ENCODE data around the gene RHOC.

RHOC gene

GRCh38 chr1:112703706-112704105 lies 3.2 kb downstream of the RHOC start:
- Histone ChIP-seq H3K9me3 (ENCODE audit: control insufficient read depth in 5 of 5, low read length in 5 of 5) (no peaks in the 10 kb centered on the region), H3K9ac (ENCODE audit: low read length in 5 of 5) (peak overlapping the region in 2 of 5 donors; percentile 43 to 92), H3K4me3 (ENCODE audit: low read depth in 1 of 5, low read length in 5 of 5) (peak overlapping the region in 2 of 5 donors; percentile 82 to 89), H3K27ac (ENCODE audit: low read depth, low read length) (peak overlapping the region; percentile 91), H3K4me1 (ENCODE audit: control insufficient read depth in 5 of 5, insufficient read depth in 5 of 5, low read length in 5 of 5) (peaks cover 19 to 87% (median 75%) of the 10 kb centered on the region in 5 donors), H3K36me3 (ENCODE audit: control insufficient read depth in 5 of 5, insufficient read depth in 5 of 5, low read length in 5 of 5) (peaks cover 0 to 47% (median 35%) of the 10 kb centered on the region in 5 donors), H3K27me3 (ENCODE audit: control insufficient read depth in 5 of 5, insufficient read depth in 4 of 5, low read length in 5 of 5) (peaks cover 0 to 3% (median 0%) of the 10 kb centered on the region in 5 donors)

GRCh38 chr1:112702420-112703261 lies 4.3 kb downstream of the RHOC start:
- Histone ChIP-seq H3K4me3 (ENCODE audit: low read depth in 1 of 5, low read length in 5 of 5) (no peak overlapping the region), H3K9ac (ENCODE audit: low read length in 5 of 5) (peak overlapping the region in 1 of 5 donors; percentile 19), H3K27ac (ENCODE audit: low read depth, low read length) (peak overlapping the region; percentile 91), H3K36me3 (ENCODE audit: control insufficient read depth in 5 of 5, insufficient read depth in 5 of 5, low read length in 5 of 5) (peaks cover 0 to 56% (median 45%) of the 10 kb centered on the region in 5 donors), H3K27me3 (ENCODE audit: control insufficient read depth in 5 of 5, insufficient read depth in 4 of 5, low read length in 5 of 5) (peaks cover 0 to 3% (median 0%) of the 10 kb centered on the region in 5 donors), H3K9me3 (ENCODE audit: control insufficient read depth in 5 of 5, low read length in 5 of 5) (no peaks in the 10 kb centered on the region), H3K4me1 (ENCODE audit: control insufficient read depth in 5 of 5, insufficient read depth in 5 of 5, low read length in 5 of 5) (peaks cover 22 to 91% (median 68%) of the 10 kb centered on the region in 5 donors)

- H3K36me3 ChIP-seq (ENCODE audit: control insufficient read depth in 5 of 5, insufficient read depth in 5 of 5, low read length in 5 of 5) = peaks cover 0 to 58% (median 49%) of the 10 kb centered on the region in 5 donors
- H3K9ac ChIP-seq (ENCODE audit: low read length in 5 of 5) = peak overlapping the region in 1 of 5 donors; percentile 19
Observed at GRCh38 chr1:112702067-112702395, 4.9 kb downstream of the RHOC start.

GRCh38 chr1:112701227-112702066 lies 5.5 kb downstream of the RHOC start:
- no peaks in the 10 kb centered on the region for H3K9me3 ChIP-seq (ENCODE audit: control insufficient read depth in 5 of 5, low read length in 5 of 5)
- peak overlapping the region; percentile 91 for H3K27ac ChIP-seq (ENCODE audit: low read depth, low read length)
- H3K36me3 ChIP-seq (ENCODE audit: control insufficient read depth in 5 of 5, insufficient read depth in 5 of 5, low read length in 5 of 5) = peaks cover 0 to 62% (median 55%) of the 10 kb centered on the region in 5 donors
- H3K27me3 ChIP-seq (ENCODE audit: control insufficient read depth in 5 of 5, insufficient read depth in 4 of 5, low read length in 5 of 5) = peaks cover 0 to 3% (median 0%) of the 10 kb centered on the region in 5 donors
- peak overlapping the region in 2 of 5 donors; percentile 9 to 10 for H3K4me3 ChIP-seq (ENCODE audit: low read depth in 1 of 5, low read length in 5 of 5)
- H3K4me1 ChIP-seq (ENCODE audit: control insufficient read depth in 5 of 5, insufficient read depth in 5 of 5, low read length in 5 of 5) = peaks cover 24 to 85% (median 62%) of the 10 kb centered on the region in 5 donors
- peak overlapping the region; percentile 46 to 66 (median 59) for H3K9ac ChIP-seq (ENCODE audit: low read length in 5 of 5)

More at GRCh38 chr1:112702067-112702395, 4.9 kb downstream of the RHOC start:
- Histone ChIP-seq H3K27me3 (ENCODE audit: control insufficient read depth in 5 of 5, insufficient read depth in 4 of 5, low read length in 5 of 5) (peaks cover 0 to 3% (median 0%) of the 10 kb centered on the region in 5 donors), H3K9me3 (ENCODE audit: control insufficient read depth in 5 of 5, low read length in 5 of 5) (no peaks in the 10 kb centered on the region), H3K27ac (ENCODE audit: low read depth, low read length) (peak overlapping the region; percentile 91), H3K4me3 (ENCODE audit: low read depth in 1 of 5, low read length in 5 of 5) (no peak overlapping the region), H3K4me1 (ENCODE audit: control insufficient read depth in 5 of 5, insufficient read depth in 5 of 5, low read length in 5 of 5) (peaks cover 22 to 88% (median 64%) of the 10 kb centered on the region in 5 donors)

GRCh38 chr1:112700290-112701226 lies 6.4 kb downstream of the RHOC start:
- Histone ChIP-seq H3K4me1 (ENCODE audit: control insufficient read depth in 5 of 5, insufficient read depth in 5 of 5, low read length in 5 of 5) (peaks cover 24 to 79% (median 54%) of the 10 kb centered on the region in 5 donors), H3K27ac (ENCODE audit: low read depth, low read length) (peak overlapping the region; percentile 91), H3K9me3 (ENCODE audit: control insufficient read depth in 5 of 5, low read length in 5 of 5) (no peaks in the 10 kb centered on the region), H3K9ac (ENCODE audit: low read length in 5 of 5) (peak overlapping the region; percentile 46 to 66 (median 60)), H3K36me3 (ENCODE audit: control insufficient read depth in 5 of 5, insufficient read depth in 5 of 5, low read length in 5 of 5) (peaks cover 0 to 67% (median 62%) of the 10 kb centered on the region in 5 donors), H3K27me3 (ENCODE audit: control insufficient read depth in 5 of 5, insufficient read depth in 4 of 5, low read length in 5 of 5) (peaks cover 0 to 3% (median 0%) of the 10 kb centered on the region in 5 donors), H3K4me3 (ENCODE audit: low read depth in 1 of 5, low read length in 5 of 5) (peak overlapping the region in 3 of 5 donors; percentile 2 to 30 (median 26))

- no peak overlapping the region for H3K4me3 ChIP-seq (ENCODE audit: low read depth in 1 of 5, low read length in 5 of 5)
- peaks cover 0 to 77% (median 72%) of the 10 kb centered on the region in 5 donors for H3K36me3 ChIP-seq (ENCODE audit: control insufficient read depth in 5 of 5, insufficient read depth in 5 of 5, low read length in 5 of 5)
Observed at GRCh38 chr1:112699425-112700144, 7.3 kb downstream of the RHOC start.

GRCh38 chr1:112698366-112699310 lies 8.3 kb downstream of the RHOC start:
- H3K9me3 ChIP-seq (ENCODE audit: control insufficient read depth in 5 of 5, low read length in 5 of 5) = no peaks in the 10 kb centered on the region
- peaks cover 0 to 86% (median 78%) of the 10 kb centered on the region in 5 donors for H3K36me3 ChIP-seq (ENCODE audit: control insufficient read depth in 5 of 5, insufficient read depth in 5 of 5, low read length in 5 of 5)
- H3K4me3 ChIP-seq (ENCODE audit: low read depth in 1 of 5, low read length in 5 of 5) = no peak overlapping the region

More at GRCh38 chr1:112699425-112700144, 7.3 kb downstream of the RHOC start:
- H3K27me3 ChIP-seq (ENCODE audit: control insufficient read depth in 5 of 5, insufficient read depth in 4 of 5, low read length in 5 of 5) = no peaks in the 10 kb centered on the region
- peak overlapping the region; percentile 91 for H3K27ac ChIP-seq (ENCODE audit: low read depth, low read length)
- H3K4me1 ChIP-seq (ENCODE audit: control insufficient read depth in 5 of 5, insufficient read depth in 5 of 5, low read length in 5 of 5) = peaks cover 14 to 69% (median 45%) of the 10 kb centered on the region in 5 donors
- peak overlapping the region in 2 of 5 donors; percentile 31 to 66 for H3K9ac ChIP-seq (ENCODE audit: low read length in 5 of 5)
- no peaks in the 10 kb centered on the region for H3K9me3 ChIP-seq (ENCODE audit: control insufficient read depth in 5 of 5, low read length in 5 of 5)

GRCh38 chr1:112697781-112698201 lies 9.1 kb downstream of the RHOC start:
- H3K27me3 ChIP-seq (ENCODE audit: control insufficient read depth in 5 of 5, insufficient read depth in 4 of 5, low read length in 5 of 5) = no peaks in the 10 kb centered on the region
- H3K4me1 ChIP-seq (ENCODE audit: control insufficient read depth in 5 of 5, insufficient read depth in 5 of 5, low read length in 5 of 5) = peaks cover 13 to 51% (median 31%) of the 10 kb centered on the region in 5 donors
- no peaks in the 10 kb centered on the region for H3K9me3 ChIP-seq (ENCODE audit: control insufficient read depth in 5 of 5, low read length in 5 of 5)
- no peak overlapping the region for H3K4me3 ChIP-seq (ENCODE audit: low read depth in 1 of 5, low read length in 5 of 5)
- peaks cover 0 to 86% (median 75%) of the 10 kb centered on the region in 5 donors for H3K36me3 ChIP-seq (ENCODE audit: control insufficient read depth in 5 of 5, insufficient read depth in 5 of 5, low read length in 5 of 5)
- peak overlapping the region; percentile 91 for H3K27ac ChIP-seq (ENCODE audit: low read depth, low read length)
- no peak overlapping the region for H3K9ac ChIP-seq (ENCODE audit: low read length in 5 of 5)

More at GRCh38 chr1:112698366-112699310, 8.3 kb downstream of the RHOC start:
- peak overlapping the region; percentile 91 for H3K27ac ChIP-seq (ENCODE audit: low read depth, low read length)
- H3K9ac ChIP-seq (ENCODE audit: low read length in 5 of 5) = no peak overlapping the region
- peaks cover 13 to 60% (median 35%) of the 10 kb centered on the region in 5 donors for H3K4me1 ChIP-seq (ENCODE audit: control insufficient read depth in 5 of 5, insufficient read depth in 5 of 5, low read length in 5 of 5)
- no peaks in the 10 kb centered on the region for H3K27me3 ChIP-seq (ENCODE audit: control insufficient read depth in 5 of 5, insufficient read depth in 4 of 5, low read length in 5 of 5)

All from subcutaneous abdominal adipose tissue (tissue), 5 donors.